ENCODE measurements around the gene RILP. TPM values are rescaled to one million over a fixed set of nuclear protein-coding genes. Genes with fewer than 3 reads are reported as not detected.
"Not testable (repeated sequence)": the region's sequence is repeated elsewhere in the genome, so short reads cannot be mapped to it uniquely, and the experiment has no call there.

Gene RILP
- total and polyA plus RNA-seq, 2 of the 4 experiments (the other 2 are of a cell fraction) = 3.9 to 6.0 TPM

DNA sequence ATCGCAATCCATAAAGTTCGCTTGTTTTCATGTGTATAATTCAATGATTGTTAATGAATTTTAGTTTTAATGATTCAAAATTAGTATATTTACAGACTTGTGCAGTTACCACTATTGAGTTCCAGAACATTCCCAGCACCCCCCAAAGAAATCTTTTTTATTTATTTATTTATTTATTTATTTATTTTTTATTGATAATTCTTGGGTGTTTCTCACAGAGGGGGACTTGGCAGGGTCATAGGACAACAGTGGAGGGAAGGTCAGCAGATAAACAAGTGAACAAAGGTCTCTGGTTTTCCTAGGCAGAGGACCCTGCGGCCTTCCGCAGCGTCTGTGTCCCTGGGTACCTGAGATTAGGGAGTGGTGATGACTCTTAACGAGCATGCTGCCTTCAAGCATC lies 38.7 kb upstream of the RILP start:
- H3K4me1 ChIP-seq (ENCODE audit: control insufficient read depth, insufficient read depth, low read length); H2BK15ac ChIP-seq (ENCODE audit: low read depth, low read length); H3K9me3 ChIP-seq (ENCODE audit: control insufficient read depth, insufficient read depth, low read length); DNase-seq; H3K4ac ChIP-seq (ENCODE audit: low read depth, low read length); H3K4me2 ChIP-seq (ENCODE audit: low read depth, low read length); H2AK5ac ChIP-seq (ENCODE audit: low read depth, low read length); intact Hi-C loops (cut with micrococcal nuclease); H2BK120ac ChIP-seq (ENCODE audit: low read depth, low read length); dilution Hi-C loops (cut with HindIII; ENCODE audit: low sequenced_read_pairs, unreplicated experiment); H2AK9ac ChIP-seq (replicated peaks; ENCODE audit: low read depth, low read length, poor library complexity); H4K20me1 ChIP-seq (ENCODE audit: insufficient read depth, low read length); H3K27ac ChIP-seq (ENCODE audit: insufficient read depth, low read length); H3K56ac ChIP-seq (ENCODE audit: extremely low read depth, insufficient read depth, low read length); H3K14ac ChIP-seq (replicated peaks; ENCODE audit: low read depth, low read length); H4K8ac ChIP-seq (ENCODE audit: low read depth in 2 of 2, low read length in 2 of 2); BruUV-seq (replicated peaks); H2AFZ ChIP-seq (replicated peaks; ENCODE audit: low read length, poor library complexity); H3K23ac ChIP-seq (ENCODE audit: low read depth, low read length); POLR2A ChIA-PET (ENCODE audit: unreplicated experiment); H3K9me1 ChIP-seq (ENCODE audit: insufficient read depth, low read length); H3K18ac ChIP-seq (ENCODE audit: low read depth, low read length); CTCF ChIA-PET; H3K27me3 ChIP-seq (ENCODE audit: control insufficient read depth, insufficient read depth, low read length); H4K5ac ChIP-seq (ENCODE audit: low read depth, low read length); H3K9ac ChIP-seq (ENCODE audit: low read depth, low read length); ATAC-seq (ENCODE audit: low read depth); in situ Hi-C loops (cut with MboI; ENCODE audit: low sequenced_read_pairs); H3K4me3 ChIP-seq (ENCODE audit: insufficient read depth, low read depth, low read length); H4K91ac ChIP-seq (ENCODE audit: insufficient read depth, low read depth, low read length); H3K36me3 ChIP-seq (ENCODE audit: control insufficient read depth, insufficient read depth, low read length); H2BK5ac ChIP-seq (ENCODE audit: low read depth, low read length, poor library complexity, severe bottlenecking); H2BK20ac ChIP-seq (ENCODE audit: low read depth, low read length): not testable (repeated sequence)
- no CpG with 5 or more reads among the region's 6 CpGs for WGBS, 2 experiments (ENCODE audit: extremely low coverage in 2 of 2, insufficient read length in 1 of 2)
- H3K79me1 ChIP-seq (ENCODE audit: low read depth in 1 of 2, low read length in 2 of 2) = peaks cover 2 to 12% of the 10 kb centered on the region in 2 experiments; a peak in 2 of 4 replicates

Measured in IMR-90 (cell line).